GM19372 (cell line): Measurements from ENCODE around the gene NSUN5.
A peak's percentile ranks its signal among the peaks of the same experiment; 100 is the strongest.
"Not testable (repeated sequence)": the region's sequence is repeated elsewhere in the genome, so short reads cannot be mapped to it uniquely, and the experiment has no call there.

Source experiments
- ATAC-seq: cut with Tn5 transposase; IDR thresholded peaks from one replicate; pipeline ENCODE4 v1.9.1; 2021; ENCODE audit warnings: mild to moderate bottlenecking, low read depth, moderate library complexity; ENCODE audit not compliant: unreplicated experiment

NSUN5 gene

DNA sequence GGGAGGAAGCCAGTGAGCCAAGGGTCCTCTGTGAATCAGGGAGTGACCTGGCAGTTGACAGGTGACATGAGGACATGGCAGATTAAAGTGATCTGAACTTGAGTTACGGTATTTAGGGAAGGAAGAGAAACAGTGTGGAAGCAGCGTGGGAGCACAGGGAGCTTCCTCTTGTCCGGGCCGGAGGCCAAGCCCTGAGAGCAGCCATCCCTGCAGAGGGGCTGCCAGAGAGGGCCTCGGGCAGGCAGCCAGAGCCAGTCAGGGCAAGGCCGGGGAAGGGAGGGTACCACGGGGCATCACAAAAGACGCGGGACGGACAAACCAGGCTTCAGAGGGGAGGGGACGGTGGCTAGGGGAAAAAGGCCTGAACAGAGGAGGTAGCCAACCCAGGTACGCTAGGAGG, 8.8 kb downstream of the NSUN5 start:
- not testable (repeated sequence) for ATAC-seq

DNA sequence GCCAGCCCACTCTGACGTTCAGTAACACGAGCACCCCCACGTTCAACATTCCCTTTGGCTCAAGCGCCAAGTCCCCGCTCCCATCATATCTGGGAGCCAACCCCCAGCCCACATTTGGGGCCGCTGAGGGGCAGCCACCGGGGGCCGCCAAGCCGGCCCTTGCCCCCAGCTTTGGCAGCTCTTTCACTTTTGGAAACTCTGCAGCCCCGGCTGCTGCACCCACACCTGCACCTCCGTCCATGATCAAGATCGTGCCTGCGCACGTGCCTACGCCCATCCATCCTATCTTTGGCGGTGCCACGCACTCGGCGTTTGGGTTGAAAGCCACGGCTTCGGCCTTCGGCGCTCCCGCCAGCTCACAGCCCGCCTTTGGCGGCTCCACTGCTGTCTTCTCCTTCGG, 10.9 kb downstream of the NSUN5 start:
- not testable (repeated sequence) for ATAC-seq

DNA sequence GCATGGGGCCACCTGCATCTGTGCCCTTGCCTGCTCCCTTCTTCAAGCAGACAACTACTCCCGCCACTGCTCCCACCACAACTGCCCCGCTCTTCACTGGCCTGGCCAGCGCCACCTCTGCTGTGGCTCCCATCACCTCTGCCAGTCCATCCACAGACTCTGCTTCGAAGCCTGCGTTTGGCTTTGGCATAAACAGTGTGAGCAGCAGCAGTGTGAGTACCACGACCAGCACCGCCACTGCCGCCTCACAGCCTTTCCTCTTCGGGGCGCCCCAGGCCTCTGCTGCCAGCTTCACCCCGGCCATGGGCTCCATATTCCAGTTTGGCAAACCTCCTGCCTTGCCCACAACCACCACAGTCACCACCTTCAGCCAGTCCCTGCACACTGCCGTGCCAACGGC, 11.4 kb downstream of the NSUN5 start:
- not testable (repeated sequence) for ATAC-seq

DNA sequence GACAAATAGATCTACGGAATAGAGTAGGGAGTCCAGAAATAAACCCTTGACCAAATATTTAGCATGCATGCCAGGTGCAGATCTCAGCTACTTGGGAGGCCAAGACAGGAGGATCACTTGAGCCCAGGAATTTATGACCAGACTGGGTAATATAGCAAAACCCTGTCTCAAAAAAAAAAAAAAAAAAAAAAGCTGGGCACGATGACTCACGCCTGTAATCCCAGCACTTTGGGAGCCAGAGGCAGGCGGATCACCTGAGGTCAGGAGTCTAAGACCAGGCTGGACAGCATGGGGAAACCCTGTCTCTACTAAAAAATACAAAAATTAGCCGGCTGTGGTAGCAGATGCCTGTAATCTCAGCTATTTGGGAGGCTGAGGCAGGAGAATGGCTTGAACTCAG, 31.4 kb downstream of the NSUN5 start:
- ATAC-seq: not testable (repeated sequence)

DNA sequence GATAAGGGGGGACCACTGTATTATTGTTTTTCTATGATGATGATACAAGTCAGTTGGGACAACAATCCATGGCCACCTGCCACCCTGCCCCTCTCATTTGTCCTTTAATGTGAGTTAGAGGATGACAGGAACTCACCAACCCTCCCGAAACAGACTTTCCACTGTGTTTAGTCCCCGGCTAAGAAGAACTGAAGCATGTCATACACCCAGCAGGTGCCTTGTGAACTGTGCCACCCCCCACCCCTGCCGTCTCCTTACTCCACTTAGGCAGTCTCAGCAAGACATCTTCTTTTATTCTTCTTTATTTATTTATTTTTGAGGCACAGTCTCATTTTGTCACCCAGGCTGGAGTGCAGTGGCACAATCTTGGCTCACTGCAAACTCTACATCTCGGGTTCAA, 40.8 kb downstream of the NSUN5 start:
- ATAC-seq: not testable (repeated sequence)

DNA sequence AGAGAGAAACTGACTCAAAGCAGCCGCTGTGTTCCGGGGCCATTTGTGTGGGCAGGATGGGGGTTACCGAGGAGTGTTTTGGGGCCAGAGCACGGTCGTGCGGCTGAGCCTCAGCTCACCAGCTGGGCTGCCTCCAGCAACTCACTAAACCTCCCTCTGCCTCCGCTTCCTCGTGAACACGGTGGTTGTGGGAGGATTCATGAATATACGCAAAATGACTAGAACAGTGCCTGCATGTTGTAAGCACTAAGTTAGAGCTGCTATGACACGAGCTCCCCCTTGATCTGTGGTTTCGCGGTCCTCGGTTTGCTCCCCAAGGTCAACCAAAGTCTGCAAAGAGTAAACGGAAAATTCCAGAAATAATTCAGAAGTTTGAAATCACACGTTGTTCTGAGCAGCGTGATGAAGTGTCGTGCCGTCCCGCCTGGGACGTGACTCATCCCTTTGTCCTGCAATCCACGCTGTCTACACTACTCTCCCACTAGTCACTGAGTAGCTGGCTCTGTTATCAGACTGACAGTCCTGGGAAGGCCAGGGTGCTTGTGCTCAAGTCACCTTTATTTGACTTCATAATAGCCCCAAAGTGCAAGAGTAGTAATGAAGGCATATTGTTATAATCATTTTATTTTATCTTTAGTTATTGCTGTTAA, 41.8 kb downstream of the NSUN5 start:
- peak; percentile 85 for ATAC-seq

DNA sequence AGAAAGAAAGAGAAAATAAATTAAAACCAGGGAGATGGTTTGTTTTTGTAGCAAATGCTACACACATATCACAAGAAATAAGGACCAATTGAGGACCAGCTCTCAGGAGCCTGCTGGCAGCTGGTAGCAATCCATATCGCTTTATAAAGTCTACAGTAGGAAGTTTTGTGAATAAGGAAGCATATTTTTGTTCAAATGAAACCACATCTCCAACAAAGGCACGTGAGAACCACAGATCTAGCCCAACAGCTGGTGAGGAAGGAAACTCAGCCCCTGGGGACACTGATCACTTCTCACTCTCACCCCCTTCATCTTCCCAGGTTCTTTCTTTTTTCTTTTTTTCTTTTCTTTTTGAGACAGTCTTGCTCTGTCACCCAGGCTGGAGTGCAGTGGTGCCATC, 46.2 kb downstream of the NSUN5 start:
- not testable (repeated sequence) for ATAC-seq
